Measurements from ENCODE around the gene DOK6. TPM values are rescaled to one million over a fixed set of nuclear protein-coding genes. Genes with fewer than 3 reads are reported as not detected.

DOK6 gene
- total and polyA plus RNA-seq, 9 of the 15 experiments (the other 6 are each of a cell fraction or from before 2014, with no cell fraction given): not detected

GRCh38 chr18:69758458-69758857, 357.8 kb downstream of the DOK6 start (continued):
- no peak for TF ChIP-seq ZNF354B (CRISPR knock-in tag; IDR thresholded peaks at IDR 0.05)
- no peak for TF ChIP-seq TGIF2 (CRISPR knock-in tag; IDR thresholded peaks at IDR 0.05)
- no peak for TF ChIP-seq KLF16 (IDR thresholded peaks at IDR 0.05)
- no peak for TF ChIP-seq ETV6 (IDR thresholded peaks at IDR 0.05; ENCODE audit: borderline replicate concordance in 1 of 2, low read depth in 2 of 2, low read length in 1 of 2)
- no peak for TF ChIP-seq ETV6 (CRISPR knock-in tag; IDR thresholded peaks at IDR 0.05; ENCODE audit: borderline replicate concordance)

- intact Hi-C loops (cut with micrococcal nuclease) (no loop called here), in situ Hi-C loops (cut with MboI) (no loop called here)
- Histone ChIP-seq H3K9me3 (replicated peaks; ENCODE audit: control insufficient read depth, insufficient read depth, low read depth, low read length) (no peaks in the 10 kb centered on the region), H3K9me1 (ENCODE audit: control insufficient read depth, insufficient read depth, low read length) (no peaks in the 10 kb centered on the region), H3K9ac (ENCODE audit: insufficient read depth in 1 of 2, low read depth in 2 of 2, low read length in 2 of 2) (no peak overlapping the region), H3K36me3 (ENCODE audit: control insufficient read depth, insufficient read depth, low read length) (no peaks in the 10 kb centered on the region), H3K27me3 (ENCODE audit: control insufficient read depth in 2 of 2, insufficient read depth in 2 of 2, low read length in 2 of 2) (no peaks in the 10 kb centered on the region), H4K20me1 (replicated peaks; ENCODE audit: control insufficient read depth, insufficient read depth, low read length) (no peaks in the 10 kb centered on the region), H3K27ac (ENCODE audit: extremely low read depth, low read depth, low read length) (no peak overlapping the region), H3K4me2 (ENCODE audit: insufficient read depth, low read length) (no peak overlapping the region), H3K4me3 (no peak overlapping the region), H3K4me1 (replicated peaks in 1 of 2; ENCODE audit: control insufficient read depth in 2 of 2, insufficient read depth in 2 of 2, low read length in 2 of 2) (no peaks in the 10 kb centered on the region), H2AFZ (ENCODE audit: low read depth, low read length) (no peak overlapping the region), H3K79me2 (ENCODE audit: control insufficient read depth, insufficient read depth, low read length) (no peaks in the 10 kb centered on the region)
- DNase-seq (ENCODE audit: extremely low read depth in 1 of 4, low spot score in 3 of 4) (no peak), ATAC-seq (no peak), FAIRE-seq (no peak)
- ChIA-PET POLR2A (no interaction called here), CTCF (ENCODE audit: low intra/inter-chr PET ratio) (no interaction called here)
- TF ChIP-seq SMARCB1 (IDR thresholded peaks at IDR 0.05; ENCODE audit: insufficient read length, low read depth) (no peak), BHLHE40 (IDR thresholded peaks at IDR 0.05; ENCODE audit: low read length) (no peak), ZBTB43 (CRISPR knock-in tag; IDR thresholded peaks at IDR 0.05) (no peak), RBM39 (optimal IDR thresholded peaks at IDR 0.05; ENCODE audit: low read depth, low read length) (no peak), TOE1 (IDR thresholded peaks at IDR 0.05; ENCODE audit: borderline replicate concordance) (no peak), TOE1 (CRISPR knock-in tag; IDR thresholded peaks at IDR 0.05; ENCODE audit: borderline replicate concordance, low read depth) (no peak), HOXB6 (CRISPR knock-in tag; IDR thresholded peaks at IDR 0.05; ENCODE audit: borderline replicate concordance) (no peak), TBP (optimal IDR thresholded peaks at IDR 0.05; ENCODE audit: low read depth, low read length) (no peak), ZNF395 (CRISPR knock-in tag; IDR thresholded peaks at IDR 0.05) (no peak), PURB (CRISPR knock-in tag; IDR thresholded peaks at IDR 0.05; ENCODE audit: low read depth) (no peak), RHOXF2B (CRISPR knock-in tag; conservative IDR thresholded peaks at IDR 0.05) (no peak), ZNF717 (CRISPR knock-in tag; IDR thresholded peaks at IDR 0.05) (no peak), BACH1 (tag; IDR thresholded peaks at IDR 0.05) (no peak)
- 9% methylated on average over 2 of the region's 2 CpGs for WGBS (ENCODE audit: insufficient coverage, low coverage, missing lambda C conversion rate)
- BruUV-seq (replicated peaks): no TSS peak
Measured at GRCh38 chr18:69759046-69759445, 358.4 kb downstream of the DOK6 start.
